Epithelial cell of esophagus (primary cell): Measurements from ENCODE around the gene PLB1.

Experiments
- DNase-seq: peaks from one replicate; pipeline ENCODE4 v3.0.0; 2010; ENCODE audit warnings: low read depth
- H3K4me3 ChIP-seq: 2 replicates; pipeline ENCODE4 v1.5.1; 2011; ENCODE audit warnings: mild to moderate bottlenecking, low read length, control low read depth
- TF ChIP-seq, protein P1 (sequence below): IDR thresholded peaks from 2 replicates; pipeline ENCODE4 v1.5.1; 2011; ENCODE audit warnings: low read depth, mild to moderate bottlenecking, low read length, control low read depth, inconsistent platforms; ENCODE audit not compliant: insufficient read depth; ENCODE audit errors: missing control alignments

The PLB1 gene

DNA sequence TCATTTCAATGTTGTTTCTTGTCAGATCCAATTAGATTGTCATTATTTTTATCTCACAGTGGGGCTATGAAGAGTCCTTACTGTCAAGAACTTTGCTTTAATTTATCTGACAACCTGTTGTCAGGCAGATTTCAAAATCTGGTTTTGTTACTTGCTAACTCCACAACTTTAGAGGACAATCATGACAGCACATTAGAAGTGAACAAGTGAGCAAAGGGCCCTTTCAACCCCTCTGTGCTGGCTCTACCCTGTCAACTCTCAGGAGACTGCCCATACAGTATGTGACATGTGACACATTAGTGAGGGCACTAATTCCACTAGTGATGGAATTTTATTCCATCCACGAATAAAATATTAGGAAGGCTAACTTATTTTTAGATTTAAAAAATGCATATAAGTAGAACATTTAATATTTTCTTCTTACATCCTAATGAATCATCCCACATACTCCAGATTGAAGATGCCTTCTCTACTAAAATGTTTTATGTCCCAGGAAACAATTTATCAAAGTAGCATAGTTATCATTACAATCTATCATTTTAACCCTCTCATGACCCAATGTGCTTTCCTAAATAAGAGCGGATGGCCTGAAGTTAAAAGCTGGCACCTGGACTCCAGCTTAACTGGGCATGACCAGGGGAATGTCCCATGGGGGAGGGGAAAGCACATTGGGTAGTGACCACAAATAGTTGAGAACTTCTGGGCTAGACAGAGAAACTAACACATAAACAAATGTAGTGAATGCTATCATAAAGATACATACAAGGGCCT, 158.2 kb downstream of the PLB1 start:
- no peak overlapping the region for H3K4me3 ChIP-seq
- DNase-seq, result no peak
- TF ChIP-seq, protein P1, sequence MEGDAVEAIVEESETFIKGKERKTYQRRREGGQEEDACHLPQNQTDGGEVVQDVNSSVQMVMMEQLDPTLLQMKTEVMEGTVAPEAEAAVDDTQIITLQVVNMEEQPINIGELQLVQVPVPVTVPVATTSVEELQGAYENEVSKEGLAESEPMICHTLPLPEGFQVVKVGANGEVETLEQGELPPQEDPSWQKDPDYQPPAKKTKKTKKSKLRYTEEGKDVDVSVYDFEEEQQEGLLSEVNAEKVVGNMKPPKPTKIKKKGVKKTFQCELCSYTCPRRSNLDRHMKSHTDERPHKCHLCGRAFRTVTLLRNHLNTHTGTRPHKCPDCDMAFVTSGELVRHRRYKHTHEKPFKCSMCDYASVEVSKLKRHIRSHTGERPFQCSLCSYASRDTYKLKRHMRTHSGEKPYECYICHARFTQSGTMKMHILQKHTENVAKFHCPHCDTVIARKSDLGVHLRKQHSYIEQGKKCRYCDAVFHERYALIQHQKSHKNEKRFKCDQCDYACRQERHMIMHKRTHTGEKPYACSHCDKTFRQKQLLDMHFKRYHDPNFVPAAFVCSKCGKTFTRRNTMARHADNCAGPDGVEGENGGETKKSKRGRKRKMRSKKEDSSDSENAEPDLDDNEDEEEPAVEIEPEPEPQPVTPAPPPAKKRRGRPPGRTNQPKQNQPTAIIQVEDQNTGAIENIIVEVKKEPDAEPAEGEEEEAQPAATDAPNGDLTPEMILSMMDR, result no peak

DNA sequence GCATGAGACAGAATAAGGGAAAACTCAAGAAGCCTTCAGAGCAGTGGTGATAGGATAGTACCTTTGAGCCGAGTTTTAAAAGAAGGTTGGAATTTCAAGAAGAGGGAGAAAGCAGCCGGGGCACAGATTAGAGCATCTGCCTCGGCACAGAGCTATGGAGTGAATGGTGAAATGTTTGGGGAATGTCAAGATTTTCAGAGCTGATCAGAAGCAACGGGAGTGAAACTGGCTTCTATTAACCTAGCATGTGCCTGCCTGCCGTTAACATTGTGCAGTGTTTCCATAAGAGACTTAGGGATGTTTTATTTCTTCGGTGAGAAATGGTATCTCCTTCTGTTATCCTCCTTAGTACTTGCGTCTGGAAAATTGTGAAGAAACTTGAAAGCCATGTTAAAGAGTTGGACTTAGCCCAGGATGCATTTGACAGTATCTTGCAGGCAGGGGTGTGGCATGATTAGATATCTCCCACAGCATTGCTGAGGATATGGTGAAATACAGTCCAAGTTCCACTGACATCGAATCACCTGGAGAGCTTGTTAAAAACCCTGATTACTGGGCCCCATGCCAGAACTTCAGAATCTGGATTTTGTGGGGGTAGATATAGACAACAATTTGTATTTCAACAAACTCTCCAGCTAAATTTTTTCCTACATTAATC, 158.9 kb downstream of the PLB1 start:
- no peak overlapping the region for H3K4me3 ChIP-seq
- TF ChIP-seq, protein P1, result no peak
- peak; percentile 72 for DNase-seq

DNA sequence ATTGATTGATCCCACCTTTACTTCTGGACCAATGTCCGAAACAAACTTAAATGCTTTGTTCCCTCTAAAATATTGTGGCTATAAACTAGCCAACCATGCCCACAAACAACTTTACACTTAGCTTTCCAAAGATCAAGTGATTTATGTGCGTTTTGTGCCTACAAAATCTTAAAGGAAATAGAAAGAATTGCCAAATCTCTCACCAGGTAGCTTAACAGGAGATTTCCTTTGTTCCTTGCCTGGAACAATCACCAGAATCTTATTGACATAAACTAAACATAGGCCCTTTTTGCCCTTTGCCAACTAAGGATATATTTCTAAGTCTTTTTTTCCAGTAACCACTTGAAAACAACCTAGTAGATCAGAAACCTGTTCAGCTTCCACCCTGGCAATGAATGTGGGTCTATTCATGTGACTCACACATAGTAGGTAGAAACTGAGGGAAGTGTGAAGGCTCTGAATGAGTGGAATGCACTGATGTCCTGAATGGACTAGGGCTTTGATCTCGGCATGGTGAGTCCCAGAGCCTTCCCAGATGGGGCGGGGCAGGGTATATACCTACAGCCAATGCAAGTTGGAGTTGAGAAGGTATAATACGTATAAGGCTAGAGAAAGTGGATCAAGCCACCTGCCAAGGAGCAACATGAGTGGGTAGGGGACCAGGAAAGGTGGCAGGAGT, 161.2 kb downstream of the PLB1 start:
- DNase-seq, result peak; percentile 69
- TF ChIP-seq, protein P1, result no peak
- no peak overlapping the region for H3K4me3 ChIP-seq

- TF ChIP-seq, protein P1, result no peak
- peak; percentile 69 for DNase-seq
- no peak overlapping the region for H3K4me3 ChIP-seq
These were observed 162.5 kb downstream of the PLB1 start for GRCh38 chr2:28658369-28658768.

GRCh38 chr2:28659127-28659526, 163.3 kb downstream of the PLB1 start:
- no peak overlapping the region for H3K4me3 ChIP-seq
- TF ChIP-seq, protein P1, result no peak
- DNase-seq, result no peak

GRCh38 chr2:28661589-28662001, 165.7 kb downstream of the PLB1 start:
- H3K4me3 ChIP-seq, result no peak overlapping the region
- TF ChIP-seq, protein P1, result no peak
- DNase-seq, result peak; percentile 50

GRCh38 chr2:28662044-28662443, 166.2 kb downstream of the PLB1 start:
- peak; percentile 89 for DNase-seq

More at GRCh38 chr2:28662044-28662443, 166.2 kb downstream of the PLB1 start:
- TF ChIP-seq, protein P1, result no peak
- H3K4me3 ChIP-seq, result no peak overlapping the region
